ENCODE results near the gene CEMIP2. TPM values are rescaled to one million over a fixed set of nuclear protein-coding genes. Genes with fewer than 3 reads are reported as not detected.

The CEMIP2 gene
- total and polyA plus RNA-seq, 2 of the 13 experiments (the other 11 are each of a cell fraction or from before 2014, with no cell fraction given) = 94.3 to 128 TPM

DNA sequence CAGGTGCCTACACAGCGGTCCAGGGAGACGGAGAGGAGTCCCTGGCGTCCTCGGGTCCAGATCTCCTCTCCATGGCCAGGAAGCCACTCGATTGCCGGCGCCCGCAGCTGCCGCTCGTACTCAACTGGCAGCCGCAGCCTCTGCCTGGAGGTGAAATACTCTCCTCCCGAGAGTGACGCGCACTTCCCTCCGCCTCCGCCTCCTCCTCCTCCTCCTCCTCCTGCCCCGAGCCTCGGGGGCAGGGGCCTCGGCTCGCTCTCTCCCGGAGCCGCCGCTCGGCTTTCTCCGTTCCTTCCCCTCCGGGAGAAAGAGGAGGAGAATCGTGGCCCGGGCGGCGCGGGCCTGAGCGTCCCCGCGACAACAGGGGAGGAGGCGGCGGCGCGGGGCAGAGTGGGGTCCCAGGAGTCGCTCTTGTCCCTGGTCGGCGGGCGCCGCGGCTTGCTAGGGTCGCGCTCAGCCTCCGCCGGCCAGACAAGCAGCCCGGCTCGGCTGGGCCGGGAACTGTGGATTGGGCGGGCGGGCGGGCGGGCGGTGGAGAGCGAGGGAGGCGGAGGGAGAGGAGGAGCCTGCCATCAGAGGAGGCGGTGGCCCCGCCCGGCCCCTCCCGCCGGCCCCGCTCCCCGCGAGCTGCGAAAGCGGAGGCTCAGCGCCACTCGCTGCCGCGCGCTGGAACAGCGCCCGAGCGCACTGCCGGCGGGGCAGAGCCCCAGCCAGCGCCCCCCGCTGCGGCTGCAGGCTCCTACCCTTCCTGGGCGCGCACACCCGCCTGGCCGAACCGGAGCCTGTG is at the start of gene CEMIP2 (continued):
- TF ChIP-seq, protein P1, sequence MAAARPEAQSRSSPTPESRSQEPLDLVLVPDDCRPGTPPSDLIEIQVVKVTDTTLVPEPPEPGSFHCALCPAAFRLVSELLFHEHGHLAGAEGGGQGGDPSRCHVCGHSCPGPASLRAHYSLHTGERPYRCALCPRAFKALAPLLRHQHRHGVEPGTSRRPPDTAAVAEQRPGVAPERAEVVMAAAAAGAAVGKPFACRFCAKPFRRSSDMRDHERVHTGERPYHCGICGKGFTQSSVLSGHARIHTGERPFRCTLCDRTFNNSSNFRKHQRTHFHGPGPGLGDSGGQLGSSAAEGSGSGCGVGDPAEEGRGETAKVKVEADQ (CRISPR knock-in tag; IDR thresholded peaks at IDR 0.05; ENCODE audit: borderline replicate concordance) = no peak
- 0 out of 2 replicates have a peak, but pooled peaks have one; percentile 24 for TF ChIP-seq ZNF510 (CRISPR knock-in tag; IDR thresholded peaks at IDR 0.05; ENCODE audit: low read depth)
- no peak for TF ChIP-seq ZNF260 (CRISPR knock-in tag; IDR thresholded peaks at IDR 0.05; ENCODE audit: borderline replicate concordance, low read depth)
- no peak for TF ChIP-seq TSC22D2 (CRISPR knock-in tag; IDR thresholded peaks at IDR 0.05; ENCODE audit: borderline replicate concordance)
- 0 out of 2 replicates have a peak, but pooled peaks have one; percentile 38 for TF ChIP-seq NCOA1 (CRISPR knock-in tag; IDR thresholded peaks at IDR 0.05)
- peak; percentile 39; the same call in 1 of the 2 replicates for TF ChIP-seq RFXAP (CRISPR knock-in tag; IDR thresholded peaks at IDR 0.05; ENCODE audit: borderline replicate concordance)
- no peak for TF ChIP-seq ZFP62 (CRISPR knock-in tag; IDR thresholded peaks at IDR 0.05)
- TF ChIP-seq, protein P2, sequence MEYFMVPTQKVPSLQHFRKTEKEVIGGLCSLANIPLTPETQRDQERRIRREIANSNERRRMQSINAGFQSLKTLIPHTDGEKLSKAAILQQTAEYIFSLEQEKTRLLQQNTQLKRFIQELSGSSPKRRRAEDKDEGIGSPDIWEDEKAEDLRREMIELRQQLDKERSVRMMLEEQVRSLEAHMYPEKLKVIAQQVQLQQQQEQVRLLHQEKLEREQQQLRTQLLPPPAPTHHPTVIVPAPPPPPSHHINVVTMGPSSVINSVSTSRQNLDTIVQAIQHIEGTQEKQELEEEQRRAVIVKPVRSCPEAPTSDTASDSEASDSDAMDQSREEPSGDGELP (IDR thresholded peaks at IDR 0.05; ENCODE audit: borderline replicate concordance, low read depth) = 0 out of 2 replicates have a peak, but pooled peaks have one; percentile 5
- TF ChIP-seq, protein P3, sequence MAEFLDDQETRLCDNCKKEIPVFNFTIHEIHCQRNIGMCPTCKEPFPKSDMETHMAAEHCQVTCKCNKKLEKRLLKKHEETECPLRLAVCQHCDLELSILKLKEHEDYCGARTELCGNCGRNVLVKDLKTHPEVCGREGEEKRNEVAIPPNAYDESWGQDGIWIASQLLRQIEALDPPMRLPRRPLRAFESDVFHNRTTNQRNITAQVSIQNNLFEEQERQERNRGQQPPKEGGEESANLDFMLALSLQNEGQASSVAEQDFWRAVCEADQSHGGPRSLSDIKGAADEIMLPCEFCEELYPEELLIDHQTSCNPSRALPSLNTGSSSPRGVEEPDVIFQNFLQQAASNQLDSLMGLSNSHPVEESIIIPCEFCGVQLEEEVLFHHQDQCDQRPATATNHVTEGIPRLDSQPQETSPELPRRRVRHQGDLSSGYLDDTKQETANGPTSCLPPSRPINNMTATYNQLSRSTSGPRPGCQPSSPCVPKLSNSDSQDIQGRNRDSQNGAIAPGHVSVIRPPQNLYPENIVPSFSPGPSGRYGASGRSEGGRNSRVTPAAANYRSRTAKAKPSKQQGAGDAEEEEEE (CRISPR knock-in tag; IDR thresholded peaks at IDR 0.05; ENCODE audit: borderline replicate concordance) = no peak
- peak; percentile 77 for TF ChIP-seq MED8 (CRISPR knock-in tag; IDR thresholded peaks at IDR 0.05; ENCODE audit: insufficient replicate concordance)
- TF ChIP-seq AGO2 (optimal IDR thresholded peaks at IDR 0.05; ENCODE audit: low read depth, low read length) = peak; percentile 87
- TF ChIP-seq, protein P4, sequence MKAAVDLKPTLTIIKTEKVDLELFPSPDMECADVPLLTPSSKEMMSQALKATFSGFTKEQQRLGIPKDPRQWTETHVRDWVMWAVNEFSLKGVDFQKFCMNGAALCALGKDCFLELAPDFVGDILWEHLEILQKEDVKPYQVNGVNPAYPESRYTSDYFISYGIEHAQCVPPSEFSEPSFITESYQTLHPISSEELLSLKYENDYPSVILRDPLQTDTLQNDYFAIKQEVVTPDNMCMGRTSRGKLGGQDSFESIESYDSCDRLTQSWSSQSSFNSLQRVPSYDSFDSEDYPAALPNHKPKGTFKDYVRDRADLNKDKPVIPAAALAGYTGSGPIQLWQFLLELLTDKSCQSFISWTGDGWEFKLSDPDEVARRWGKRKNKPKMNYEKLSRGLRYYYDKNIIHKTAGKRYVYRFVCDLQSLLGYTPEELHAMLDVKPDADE (CRISPR knock-in tag; IDR thresholded peaks at IDR 0.05) = 0 out of 2 replicates have a peak, but pooled peaks have one; percentile 66
- TF ChIP-seq KLF9 (CRISPR knock-in tag; IDR thresholded peaks at IDR 0.05; ENCODE audit: low read depth) = no peak
- TF ChIP-seq, protein P5, sequence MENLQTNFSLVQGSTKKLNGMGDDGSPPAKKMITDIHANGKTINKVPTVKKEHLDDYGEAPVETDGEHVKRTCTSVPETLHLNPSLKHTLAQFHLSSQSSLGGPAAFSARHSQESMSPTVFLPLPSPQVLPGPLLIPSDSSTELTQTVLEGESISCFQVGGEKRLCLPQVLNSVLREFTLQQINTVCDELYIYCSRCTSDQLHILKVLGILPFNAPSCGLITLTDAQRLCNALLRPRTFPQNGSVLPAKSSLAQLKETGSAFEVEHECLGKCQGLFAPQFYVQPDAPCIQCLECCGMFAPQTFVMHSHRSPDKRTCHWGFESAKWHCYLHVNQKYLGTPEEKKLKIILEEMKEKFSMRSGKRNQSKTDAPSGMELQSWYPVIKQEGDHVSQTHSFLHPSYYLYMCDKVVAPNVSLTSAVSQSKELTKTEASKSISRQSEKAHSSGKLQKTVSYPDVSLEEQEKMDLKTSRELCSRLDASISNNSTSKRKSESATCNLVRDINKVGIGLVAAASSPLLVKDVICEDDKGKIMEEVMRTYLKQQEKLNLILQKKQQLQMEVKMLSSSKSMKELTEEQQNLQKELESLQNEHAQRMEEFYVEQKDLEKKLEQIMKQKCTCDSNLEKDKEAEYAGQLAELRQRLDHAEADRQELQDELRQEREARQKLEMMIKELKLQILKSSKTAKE (CRISPR knock-in tag; IDR thresholded peaks at IDR 0.05; ENCODE audit: borderline replicate concordance) = no peak
- TF ChIP-seq RAD21 (CRISPR knock-in tag; IDR thresholded peaks at IDR 0.05) = peak; percentile 94
- TF ChIP-seq CAMTA2 (CRISPR knock-in tag; IDR thresholded peaks at IDR 0.05; ENCODE audit: borderline replicate concordance) = 0 out of 2 replicates have a peak, but pooled peaks have one; percentile 8
- TF ChIP-seq TARDBP (CRISPR knock-in tag; IDR thresholded peaks at IDR 0.05) = no peak
- TF ChIP-seq TBP (CRISPR knock-in tag; IDR thresholded peaks at IDR 0.05) = peak; percentile 38; the same call in 1 of the 2 replicates
- TF ChIP-seq, protein P6, sequence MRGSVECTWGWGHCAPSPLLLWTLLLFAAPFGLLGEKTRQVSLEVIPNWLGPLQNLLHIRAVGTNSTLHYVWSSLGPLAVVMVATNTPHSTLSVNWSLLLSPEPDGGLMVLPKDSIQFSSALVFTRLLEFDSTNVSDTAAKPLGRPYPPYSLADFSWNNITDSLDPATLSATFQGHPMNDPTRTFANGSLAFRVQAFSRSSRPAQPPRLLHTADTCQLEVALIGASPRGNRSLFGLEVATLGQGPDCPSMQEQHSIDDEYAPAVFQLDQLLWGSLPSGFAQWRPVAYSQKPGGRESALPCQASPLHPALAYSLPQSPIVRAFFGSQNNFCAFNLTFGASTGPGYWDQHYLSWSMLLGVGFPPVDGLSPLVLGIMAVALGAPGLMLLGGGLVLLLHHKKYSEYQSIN (CRISPR knock-in tag; IDR thresholded peaks at IDR 0.05; ENCODE audit: borderline replicate concordance) = no peak
- TF ChIP-seq ZFP82 (CRISPR knock-in tag; IDR thresholded peaks at IDR 0.05; ENCODE audit: borderline replicate concordance) = peak; percentile 65; the same call in 1 of the 2 replicates
- TF ChIP-seq HHEX (CRISPR knock-in tag; IDR thresholded peaks at IDR 0.05) = no peak
